Measurements from ENCODE around the gene ZC3HAV1. TPM values are rescaled to one million over a fixed set of nuclear protein-coding genes. Genes with fewer than 3 reads are reported as not detected.

The ZC3HAV1 gene
- total and polyA plus RNA-seq, 12 donors: 7.7 to 50.8 (median 37.1) TPM

- WGBS, 4 donors: 79 to 93% (median 89%) methylated on average over 3 of the region's 3 CpGs
- no peaks in the 10 kb centered on the region for H3K4me1 ChIP-seq (replicated peaks in 1 of 2)
- H3K27me3 ChIP-seq: no peaks in the 10 kb centered on the region
- H3K9me3 ChIP-seq (replicated peaks in 1 of 3): peaks cover 0 to 8% (median 0%) of the 10 kb centered on the region in 3 donors
- no peak for DNase-seq
- no peak for TF ChIP-seq POLR2A (IDR thresholded peaks at IDR 0.05)
- TF ChIP-seq, protein P1, sequence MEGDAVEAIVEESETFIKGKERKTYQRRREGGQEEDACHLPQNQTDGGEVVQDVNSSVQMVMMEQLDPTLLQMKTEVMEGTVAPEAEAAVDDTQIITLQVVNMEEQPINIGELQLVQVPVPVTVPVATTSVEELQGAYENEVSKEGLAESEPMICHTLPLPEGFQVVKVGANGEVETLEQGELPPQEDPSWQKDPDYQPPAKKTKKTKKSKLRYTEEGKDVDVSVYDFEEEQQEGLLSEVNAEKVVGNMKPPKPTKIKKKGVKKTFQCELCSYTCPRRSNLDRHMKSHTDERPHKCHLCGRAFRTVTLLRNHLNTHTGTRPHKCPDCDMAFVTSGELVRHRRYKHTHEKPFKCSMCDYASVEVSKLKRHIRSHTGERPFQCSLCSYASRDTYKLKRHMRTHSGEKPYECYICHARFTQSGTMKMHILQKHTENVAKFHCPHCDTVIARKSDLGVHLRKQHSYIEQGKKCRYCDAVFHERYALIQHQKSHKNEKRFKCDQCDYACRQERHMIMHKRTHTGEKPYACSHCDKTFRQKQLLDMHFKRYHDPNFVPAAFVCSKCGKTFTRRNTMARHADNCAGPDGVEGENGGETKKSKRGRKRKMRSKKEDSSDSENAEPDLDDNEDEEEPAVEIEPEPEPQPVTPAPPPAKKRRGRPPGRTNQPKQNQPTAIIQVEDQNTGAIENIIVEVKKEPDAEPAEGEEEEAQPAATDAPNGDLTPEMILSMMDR (IDR thresholded peaks at IDR 0.05): no peak
- H3K4me3 ChIP-seq: no peak overlapping the region
- intact Hi-C loops (cut with DNase I): no loop called here
- H3K36me3 ChIP-seq (replicated peaks in 1 of 2): no peaks in the 10 kb centered on the region
- H3K27ac ChIP-seq: no peak overlapping the region
These were observed 110.1 kb downstream of the ZC3HAV1 start for GRCh38 chr7:138999414-138999813.

Other genes with a start within 250 kb of the ZC3HAV1 start
- gene KIAA1549, start 128.3 kb downstream of the ZC3HAV1 start, total RNA-seq: 1 to 10 TPM; 1.8 to 7.6 (median 3.7) TPM
- 1 to 10 TPM; 1.3 to 4.0 (median 1.7) TPM for gene KIAA1549, start 128.3 kb downstream of the ZC3HAV1 start, polyA plus RNA-seq
- gene ZC3HAV1L, start 73.7 kb downstream of the ZC3HAV1 start, total RNA-seq: 10 to 100 TPM in 8 of 9 donors, 1 to 10 TPM in 1; 7.4 to 27.2 (median 14.5) TPM
- gene ZC3HAV1L, start 73.7 kb downstream of the ZC3HAV1 start, polyA plus RNA-seq: 1 to 10 TPM in 2 of 3 donors, under 1 TPM in 1; 0.30 to 3.4 (median 1.3) TPM
- 10 to 100 TPM in 7 of 9 donors, 1 to 10 TPM in 2; 7.1 to 27.5 (median 17.2) TPM for gene UBN2, start 121.5 kb upstream of the ZC3HAV1 start, total RNA-seq
- 10 to 100 TPM in 1 of 3 donors, 1 to 10 TPM in 2; 4.5 to 10.6 (median 6.3) TPM for gene UBN2, start 121.5 kb upstream of the ZC3HAV1 start, polyA plus RNA-seq
- gene FMC1, start 231.6 kb upstream of the ZC3HAV1 start, total RNA-seq: 10 to 100 TPM in 8 of 9 donors, 1 to 10 TPM in 1; 10.0 to 29.5 (median 21.3) TPM
- gene FMC1, start 231.6 kb upstream of the ZC3HAV1 start, polyA plus RNA-seq: 10 to 100 TPM; 14.9 to 98.6 (median 50.0) TPM

All from adrenal gland (tissue), 12 donors.